Activated T-helper 1 cell treated with anti-CD3 and anti-CD28 coated beads, Interleukin-12 subunit alpha, Interleukin-12 subunit beta, Interleukin-2, Interleukin-4 antibody, amounts not matched to agents 30 ng/mL and 10 ng/mL and 1 ng/mL, durations not matched to agents 14 hours and 24 hours and 36 hours (primary cell): ENCODE measurements around the gene AP3M1. TPM values are rescaled to one million over a fixed set of nuclear protein-coding genes. Genes with fewer than 3 reads are reported as not detected.

Source experiments
- DNase-seq: peaks from one replicate; pipeline ENCODE4 v3.0.0; 2021; ENCODE audit warnings: low spot score
- H3K27ac Mint-ChIP-seq: one replicate; pipeline ENCODE4 v1.8.0; 2021; ENCODE audit warnings: mild to moderate bottlenecking, mixed read lengths
- H3K27me3 Mint-ChIP-seq: one replicate; pipeline ENCODE4 v1.8.0; 2022; ENCODE audit warnings: mild to moderate bottlenecking, moderate library complexity, mixed read lengths; ENCODE audit not compliant: insufficient read depth
- H3K36me3 Mint-ChIP-seq: one replicate; pipeline ENCODE4 v1.8.0; 2021; ENCODE audit warnings: low read depth, mixed read lengths
- H3K4me1 Mint-ChIP-seq: one replicate; pipeline ENCODE4 v1.8.0; 2021; ENCODE audit warnings: low read depth, mixed read lengths
- H3K4me3 Mint-ChIP-seq: one replicate; pipeline ENCODE4 v1.8.0; 2021; ENCODE audit warnings: mild to moderate bottlenecking, moderate library complexity, mixed read lengths
- H3K9me3 Mint-ChIP-seq: one replicate; pipeline ENCODE4 v1.8.0; 2021; ENCODE audit warnings: mixed read lengths
- intact Hi-C: fragments of 100-400 bp; cut with micrococcal nuclease; formaldehyde crosslinking; loops from one replicate; pipeline ENCODE4 v1.15.1; 2024
- total RNA-seq: library from RNA; stranded (reverse); gene quantifications from 2 replicates; pipeline ENCODE4 v1.2.3, GENCODE V29; 2022

AP3M1 gene
- total RNA-seq, 1 donor from 2014 or later, result 48.3 TPM

- H3K4me3 Mint-ChIP-seq, result no peak overlapping the region
- no peaks in the 10 kb centered on the region for H3K9me3 Mint-ChIP-seq
- no peak for DNase-seq
- no peaks in the 10 kb centered on the region for H3K27me3 Mint-ChIP-seq
- no peak overlapping the region for H3K27ac Mint-ChIP-seq
- H3K36me3 Mint-ChIP-seq, result peaks cover 27% of the 10 kb centered on the region
- intact Hi-C loops, result loop anchor here (1.0 to 2.0 kb wide), 3 partner anchors 24 to 124 kb away; partner anchors contain the start of gene VCL
- peaks cover 50% of the 10 kb centered on the region for H3K4me1 Mint-ChIP-seq
Measured at GRCh38 chr10:74079936-74080590, 70.6 kb downstream of the AP3M1 start.

DNA sequence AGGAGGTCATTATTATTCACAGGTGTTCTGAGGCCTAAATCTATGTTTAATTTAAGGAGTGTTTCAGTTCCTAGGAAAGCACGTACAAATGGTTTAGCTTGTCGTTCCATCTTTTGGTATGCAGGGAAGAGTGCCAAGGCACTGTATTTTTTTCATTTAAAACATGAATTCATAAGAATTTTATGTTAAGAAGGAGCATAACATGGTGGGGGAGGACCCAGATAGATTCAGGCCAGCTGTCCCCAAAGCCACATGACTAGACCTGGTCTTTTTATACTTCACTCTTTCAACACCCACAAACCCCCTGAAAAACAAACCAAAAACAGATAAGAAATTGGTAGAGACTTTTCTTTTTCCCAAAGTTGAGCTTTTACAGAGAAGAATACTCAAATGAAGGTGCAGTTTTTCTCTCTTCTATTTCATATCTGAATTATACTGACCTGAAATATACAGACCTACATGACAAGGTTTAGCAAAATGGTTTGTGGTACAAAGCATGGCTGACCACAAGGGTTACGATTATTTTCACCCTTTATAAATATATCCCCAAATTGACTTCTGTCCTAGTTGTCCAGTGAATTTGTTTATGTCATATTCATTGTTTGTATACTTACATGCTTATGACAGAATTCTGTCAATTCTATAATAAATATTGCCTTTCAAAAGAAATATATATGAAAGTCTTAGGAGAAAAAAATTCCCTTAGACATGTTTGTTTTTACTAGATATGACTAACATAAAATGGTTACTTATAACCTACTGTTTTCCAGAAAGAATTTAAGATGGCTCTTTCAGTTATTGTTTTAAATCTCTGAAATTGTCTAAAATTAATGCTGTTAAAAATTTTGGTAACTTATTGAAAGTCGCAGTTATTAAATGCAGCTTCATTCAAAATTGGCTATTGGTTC lies 71.3 kb downstream of the AP3M1 start:
- intact Hi-C loops, result loop anchor here (1.0 kb wide), 2 partner anchors 23 to 123 kb away; no protein-coding TSS in a partner anchor
- DNase-seq, result no peak
- no peak overlapping the region for H3K4me3 Mint-ChIP-seq
- H3K4me1 Mint-ChIP-seq, result peaks cover 46% of the 10 kb centered on the region
- no peaks in the 10 kb centered on the region for H3K9me3 Mint-ChIP-seq
- H3K27me3 Mint-ChIP-seq, result no peaks in the 10 kb centered on the region
- H3K36me3 Mint-ChIP-seq, result peaks cover 26% of the 10 kb centered on the region
- H3K27ac Mint-ChIP-seq, result no peak overlapping the region

- H3K4me1 Mint-ChIP-seq, result peaks cover 46% of the 10 kb centered on the region
- no peak for DNase-seq
- peak overlapping the region; percentile 10 for H3K27ac Mint-ChIP-seq
- H3K9me3 Mint-ChIP-seq, result no peaks in the 10 kb centered on the region
- no peak overlapping the region for H3K4me3 Mint-ChIP-seq
- no peaks in the 10 kb centered on the region for H3K27me3 Mint-ChIP-seq
- intact Hi-C loops, result loop anchor here (1.0 kb wide), 1 partner anchor 85 kb away; no protein-coding TSS in a partner anchor
- H3K36me3 Mint-ChIP-seq, result peaks cover 33% of the 10 kb centered on the region
Measured at GRCh38 chr10:74078037-74078436, 72.6 kb downstream of the AP3M1 start.

DNA sequence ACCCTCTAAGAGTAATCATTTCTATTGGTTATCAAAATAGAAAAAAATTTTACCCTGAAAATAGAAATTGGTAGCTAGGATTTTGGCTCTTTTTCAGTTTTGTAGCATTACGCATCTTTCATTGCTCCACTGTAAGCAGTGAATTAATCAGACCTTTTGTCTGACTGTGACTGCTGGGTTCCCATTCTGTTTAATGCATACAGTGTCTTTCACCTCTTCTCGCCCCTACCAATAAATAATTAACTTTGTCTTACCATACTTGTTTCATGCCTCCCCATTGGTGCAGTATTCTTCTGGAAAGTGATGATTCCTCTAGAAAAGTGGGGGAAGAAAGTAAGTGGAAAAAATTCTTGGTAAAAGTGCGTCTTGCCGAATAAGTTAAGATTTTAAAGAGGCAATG lies 73.2 kb downstream of the AP3M1 start:
- no peaks in the 10 kb centered on the region for H3K27me3 Mint-ChIP-seq
- no peak overlapping the region for H3K4me3 Mint-ChIP-seq
- intact Hi-C loops, result no loop called here
- no peaks in the 10 kb centered on the region for H3K9me3 Mint-ChIP-seq
- peaks cover 46% of the 10 kb centered on the region for H3K4me1 Mint-ChIP-seq
- H3K27ac Mint-ChIP-seq, result no peak overlapping the region
- no peak for DNase-seq
- peaks cover 35% of the 10 kb centered on the region for H3K36me3 Mint-ChIP-seq

GRCh38 chr10:74076961-74077360 lies 73.7 kb downstream of the AP3M1 start:
- DNase-seq, result no peak
- Mint-ChIP-seq H3K36me3 (peaks cover 33% of the 10 kb centered on the region), H3K4me1 (peaks cover 46% of the 10 kb centered on the region), H3K27me3 (no peaks in the 10 kb centered on the region), H3K4me3 (no peak overlapping the region), H3K27ac (no peak overlapping the region), H3K9me3 (no peaks in the 10 kb centered on the region)
- intact Hi-C loops, result no loop called here

DNA sequence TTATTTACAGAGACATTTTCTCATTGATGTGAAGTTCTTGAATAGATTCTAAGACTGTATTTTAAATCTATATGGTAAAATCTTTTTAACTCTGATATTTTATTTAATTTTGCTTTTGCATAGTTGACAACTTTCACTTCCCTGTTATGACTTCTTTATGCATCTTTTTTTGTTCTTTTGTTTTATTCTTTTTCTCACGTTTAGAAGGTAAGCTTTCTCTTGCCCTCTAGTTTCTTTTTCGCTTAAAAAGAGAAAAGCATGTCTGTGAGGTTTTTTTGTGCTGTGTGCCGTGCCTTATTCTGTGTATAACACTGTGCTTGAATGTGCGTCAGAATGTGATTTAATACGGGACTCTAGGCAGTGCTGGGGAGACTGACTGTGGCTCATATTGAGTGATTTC lies 74.7 kb downstream of the AP3M1 start:
- no peaks in the 10 kb centered on the region for H3K9me3 Mint-ChIP-seq
- no peak overlapping the region for H3K4me3 Mint-ChIP-seq
- DNase-seq, result no peak
- no peak overlapping the region for H3K27ac Mint-ChIP-seq
- no peaks in the 10 kb centered on the region for H3K27me3 Mint-ChIP-seq
- intact Hi-C loops, result no loop called here
- peaks cover 36% of the 10 kb centered on the region for H3K36me3 Mint-ChIP-seq
- H3K4me1 Mint-ChIP-seq, result peaks cover 39% of the 10 kb centered on the region

- no peaks in the 10 kb centered on the region for H3K27me3 Mint-ChIP-seq
- no peaks in the 10 kb centered on the region for H3K9me3 Mint-ChIP-seq
Measured at GRCh38 chr10:74072503-74072902, 78.1 kb downstream of the AP3M1 start.

DNA sequence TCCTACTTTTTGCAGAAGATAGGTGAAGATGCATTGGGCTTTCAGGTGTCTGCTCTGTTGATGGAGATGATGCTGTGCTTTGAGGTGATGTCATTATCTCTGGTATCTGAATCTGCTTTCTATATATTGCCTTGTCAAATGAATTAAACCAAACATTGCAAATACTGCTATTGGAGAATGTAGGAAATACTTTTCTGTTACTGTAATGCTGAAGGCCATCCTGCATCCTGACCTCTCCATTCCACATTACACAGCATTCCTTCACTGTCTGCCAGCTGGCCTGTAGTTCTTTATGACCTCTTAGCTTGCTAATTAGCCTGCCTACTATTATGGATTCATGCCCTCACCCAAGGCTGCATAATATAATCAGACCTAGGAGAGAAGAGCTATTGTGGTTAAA lies 79.5 kb downstream of the AP3M1 start:
- Mint-ChIP-seq H3K27me3 (no peaks in the 10 kb centered on the region), H3K9me3 (no peaks in the 10 kb centered on the region), H3K36me3 (peaks cover 28% of the 10 kb centered on the region), H3K4me1 (peaks cover 4% of the 10 kb centered on the region), H3K4me3 (no peak overlapping the region), H3K27ac (no peak overlapping the region)
- no peak for DNase-seq
- intact Hi-C loops, result no loop called here

More at GRCh38 chr10:74072503-74072902, 78.1 kb downstream of the AP3M1 start:
- intact Hi-C loops, result no loop called here
- no peak overlapping the region for H3K27ac Mint-ChIP-seq
- peaks cover 32% of the 10 kb centered on the region for H3K36me3 Mint-ChIP-seq
- H3K4me1 Mint-ChIP-seq, result peaks cover 13% of the 10 kb centered on the region
- DNase-seq, result no peak
- no peak overlapping the region for H3K4me3 Mint-ChIP-seq

Other genes starting within 250 kb of the AP3M1 start
- 0.37 and 0.60 TPM in 2 replicates for gene PLAU, start 239.7 kb downstream of the AP3M1 start, total RNA-seq
- 24.4 and 26.0 TPM in 2 replicates for gene VCL, start 152.7 kb downstream of the AP3M1 start, total RNA-seq
- 47.4 and 50.8 TPM in 2 replicates for gene ADK, start 393 bp upstream of the AP3M1 start, total RNA-seq